ENCODE data around the gene GTF2IRD1. TPM values are rescaled to one million over a fixed set of nuclear protein-coding genes. Genes with fewer than 3 reads are reported as not detected.

The GTF2IRD1 gene
- total and polyA plus RNA-seq, 2 of the 4 experiments (the other 2 are of a cell fraction): 4.1 to 21.9 TPM

DNA sequence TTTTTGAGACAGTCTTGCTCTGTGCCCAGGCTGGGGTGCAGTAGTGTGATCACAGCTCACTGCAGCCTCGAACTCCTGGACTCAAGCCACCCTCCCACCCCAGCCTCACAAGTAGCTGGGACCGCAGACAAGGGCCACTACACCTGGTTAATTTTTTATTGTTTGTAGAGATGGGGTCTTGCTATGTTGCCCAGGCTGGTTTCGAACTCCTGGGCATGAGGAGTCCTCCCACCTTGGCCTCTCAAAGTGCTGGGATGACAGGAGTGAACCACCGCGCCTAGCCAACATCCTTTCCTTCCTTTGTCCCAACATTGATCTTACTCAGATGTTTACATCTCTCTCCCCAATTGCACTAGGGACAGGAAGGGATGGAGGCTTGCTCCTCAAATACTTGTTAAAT is 3.3 kb downstream of the GTF2IRD1 start:
- WGBS, 2 experiments (ENCODE audit: extremely low coverage in 2 of 2, insufficient read length in 1 of 2): no CpG with 5 or more reads among the region's 5 CpGs
- Histone ChIP-seq H3K14ac (replicated peaks; ENCODE audit: low read depth, low read length) (no peak overlapping the region), H4K5ac (ENCODE audit: low read depth, low read length) (no peak overlapping the region), H2BK5ac (ENCODE audit: low read depth, low read length, poor library complexity, severe bottlenecking) (no peak overlapping the region), H2BK120ac (ENCODE audit: low read depth, low read length) (no peak overlapping the region), H3K4me3 (ENCODE audit: insufficient read depth, low read depth, low read length) (no peak overlapping the region), H3K4ac (ENCODE audit: low read depth, low read length) (no peak overlapping the region), H2AK5ac (ENCODE audit: low read depth, low read length) (no peak overlapping the region), H3K23ac (ENCODE audit: low read depth, low read length) (no peak overlapping the region), H4K8ac (ENCODE audit: low read depth in 2 of 2, low read length in 2 of 2) (no peak overlapping the region), H3K27ac (ENCODE audit: insufficient read depth, low read length) (no peak overlapping the region), H2BK20ac (ENCODE audit: low read depth, low read length) (no peak overlapping the region), H4K20me1 (ENCODE audit: insufficient read depth, low read length) (peaks cover 62% of the 10 kb centered on the region), H3K9me3 (ENCODE audit: control insufficient read depth, insufficient read depth, low read length) (no peaks in the 10 kb centered on the region), H3K4me1 (ENCODE audit: control insufficient read depth, insufficient read depth, low read length) (peaks cover 16% of the 10 kb centered on the region), H3K27me3 (ENCODE audit: control insufficient read depth, insufficient read depth, low read length) (no peaks in the 10 kb centered on the region), H3K18ac (ENCODE audit: low read depth, low read length) (no peak overlapping the region), H3K9ac (ENCODE audit: low read depth, low read length) (no peak overlapping the region), H3K56ac (ENCODE audit: extremely low read depth, insufficient read depth, low read length) (no peak overlapping the region), H2AFZ (replicated peaks; ENCODE audit: low read length, poor library complexity) (no peak overlapping the region), H3K4me2 (ENCODE audit: low read depth, low read length) (no peak overlapping the region), H3K79me1 (ENCODE audit: low read depth in 1 of 2, low read length in 2 of 2) (peaks cover 8 to 79% of the 10 kb centered on the region in 2 experiments), H3K9me1 (ENCODE audit: insufficient read depth, low read length) (peaks cover 11% of the 10 kb centered on the region), H4K91ac (ENCODE audit: insufficient read depth, low read depth, low read length) (no peak overlapping the region), H3K36me3 (ENCODE audit: control insufficient read depth, insufficient read depth, low read length) (no peaks in the 10 kb centered on the region; the same call in 1 of the 2 replicates), H2AK9ac (replicated peaks; ENCODE audit: low read depth, low read length, poor library complexity) (no peak overlapping the region), H2BK15ac (ENCODE audit: low read depth, low read length) (no peak overlapping the region)
- DNase-seq (no peak), ATAC-seq (ENCODE audit: low read depth) (no peak)
- dilution Hi-C loops (cut with HindIII; ENCODE audit: low sequenced_read_pairs, unreplicated experiment): no loop called here
- intact Hi-C loops (cut with micrococcal nuclease): no loop called here
- TF ChIP-seq MAZ (IDR thresholded peaks at IDR 0.05; ENCODE audit: borderline replicate concordance, low read depth, low read length) (no peak), RAD21 (IDR thresholded peaks at IDR 0.05; ENCODE audit: low read length) (no peak), BHLHE40 (IDR thresholded peaks at IDR 0.05; ENCODE audit: low read depth, low read length) (no peak), FOS (IDR thresholded peaks at IDR 0.05; ENCODE audit: low read depth, low read length) (no peak), MXI1 (IDR thresholded peaks at IDR 0.05; ENCODE audit: borderline replicate concordance, low read depth, low read length) (no peak), MAFK (IDR thresholded peaks at IDR 0.05; ENCODE audit: low read depth, low read length) (no peak), NFE2L2 (IDR thresholded peaks at IDR 0.05; ENCODE audit: low read depth, low read length) (no peak), POLR2A (IDR thresholded peaks at IDR 0.05; ENCODE audit: low read depth, low read length) (no peak), USF2 (IDR thresholded peaks at IDR 0.05; ENCODE audit: low read depth, low read length) (no peak), RFX5 (IDR thresholded peaks at IDR 0.05; ENCODE audit: low read depth, low read length) (no peak), CHD1 (IDR thresholded peaks at IDR 0.05; ENCODE audit: low read depth, low read length) (no peak)
- CTCF ChIA-PET: no interaction called here
- POLR2A ChIA-PET (ENCODE audit: unreplicated experiment): no interaction called here
- BruUV-seq (replicated peaks): no TSS peak
- in situ Hi-C loops (cut with MboI; ENCODE audit: low sequenced_read_pairs): no loop called here

Data from IMR-90 (cell line).